ENCODE results near the gene ABI2. TPM values are rescaled to one million over a fixed set of nuclear protein-coding genes. Genes with fewer than 3 reads are reported as not detected.
"Not testable (repeated sequence)": the region's sequence is repeated elsewhere in the genome, so short reads cannot be mapped to it uniquely, and the experiment has no call there.

The ABI2 gene
- total and polyA plus RNA-seq, 2 donors (not counting 1 experiment from before 2014, with no cell fraction given): 32.2 to 60.9 TPM

- H3K4me2 ChIP-seq (ENCODE audit: extremely low read depth, insufficient read depth, low read length): peak overlapping the region; percentile 5
- H2AFZ ChIP-seq (ENCODE audit: low read length): no peak overlapping the region
- TF ChIP-seq EZH2 (IDR thresholded peaks at IDR 0.05; ENCODE audit: low read length, missing control alignments) (no peak), CTCF (conservative IDR thresholded peaks at IDR 0.05 in 1 of 2, IDR thresholded peaks at IDR 0.05 in 1 of 2; ENCODE audit: low read depth in 1 of 2, low read length in 2 of 2) (no peak)
- no peaks in the 10 kb centered on the region for H3K36me3 ChIP-seq (ENCODE audit: control insufficient read depth, insufficient read depth, low read length)
- peak; percentile 39 to 91 for DNase-seq (ENCODE audit: low read depth in 2 of 2)
- H3K27me3 ChIP-seq (ENCODE audit: control insufficient read depth, insufficient read depth, low read length): no peaks in the 10 kb centered on the region
- peaks cover 58% of the 10 kb centered on the region for H3K79me2 ChIP-seq (ENCODE audit: control insufficient read depth, insufficient read depth, low read length)
- peaks cover 2% of the 10 kb centered on the region for H4K20me1 ChIP-seq (ENCODE audit: control insufficient read depth, extremely low read depth, insufficient read depth, low read length)
- H3K27ac ChIP-seq (ENCODE audit: insufficient read depth, low read length): no peak overlapping the region
- H3K4me3 ChIP-seq (replicated peaks in 1 of 4; ENCODE audit: control extremely low read depth in 1 of 4, insufficient read depth in 1 of 4, low read depth in 3 of 4, low read length in 4 of 4): no peak overlapping the region
- no peak overlapping the region for H3K9ac ChIP-seq (ENCODE audit: insufficient read depth, low read length)
- peaks cover 10% of the 10 kb centered on the region for H3K4me1 ChIP-seq (ENCODE audit: control insufficient read depth, extremely low read depth, insufficient read depth, low read length)
- H3K9me3 ChIP-seq (ENCODE audit: control insufficient read depth, insufficient read depth, low read depth, low read length): no peaks in the 10 kb centered on the region
Measured at GRCh38 chr2:203340791-203341487, 12.7 kb downstream of the ABI2 start.

GRCh38 chr2:203341741-203342310 lies 13.6 kb downstream of the ABI2 start:
- H2AFZ ChIP-seq (ENCODE audit: low read length): no peak overlapping the region
- H3K9me3 ChIP-seq (ENCODE audit: control insufficient read depth, insufficient read depth, low read depth, low read length): no peaks in the 10 kb centered on the region
- H3K27ac ChIP-seq (ENCODE audit: insufficient read depth, low read length): peak overlapping the region; percentile 10
- H3K27me3 ChIP-seq (ENCODE audit: control insufficient read depth, insufficient read depth, low read length): no peaks in the 10 kb centered on the region
- DNase-seq (ENCODE audit: low read depth in 2 of 2): peak; percentile 8 to 33
- no peak for TF ChIP-seq CTCF (conservative IDR thresholded peaks at IDR 0.05 in 1 of 2, IDR thresholded peaks at IDR 0.05 in 1 of 2; ENCODE audit: low read depth in 1 of 2, low read length in 2 of 2)
- TF ChIP-seq EZH2 (IDR thresholded peaks at IDR 0.05; ENCODE audit: low read length, missing control alignments): no peak
- peaks cover 2% of the 10 kb centered on the region for H4K20me1 ChIP-seq (ENCODE audit: control insufficient read depth, extremely low read depth, insufficient read depth, low read length)
- H3K4me3 ChIP-seq (replicated peaks in 1 of 4; ENCODE audit: control extremely low read depth in 1 of 4, insufficient read depth in 1 of 4, low read depth in 3 of 4, low read length in 4 of 4): no peak overlapping the region
- H3K36me3 ChIP-seq (ENCODE audit: control insufficient read depth, insufficient read depth, low read length): no peaks in the 10 kb centered on the region
- H3K4me1 ChIP-seq (ENCODE audit: control insufficient read depth, extremely low read depth, insufficient read depth, low read length): peaks cover 10% of the 10 kb centered on the region
- no peak overlapping the region for H3K9ac ChIP-seq (ENCODE audit: insufficient read depth, low read length)
- H3K4me2 ChIP-seq (ENCODE audit: extremely low read depth, insufficient read depth, low read length): no peak overlapping the region
- H3K79me2 ChIP-seq (ENCODE audit: control insufficient read depth, insufficient read depth, low read length): peaks cover 56% of the 10 kb centered on the region

- not testable (repeated sequence) for H4K20me1 ChIP-seq (ENCODE audit: control insufficient read depth, extremely low read depth, insufficient read depth, low read length); H3K9me3 ChIP-seq (ENCODE audit: control insufficient read depth, insufficient read depth, low read depth, low read length); DNase-seq (ENCODE audit: low read depth in 2 of 2); H3K9ac ChIP-seq (ENCODE audit: insufficient read depth, low read length); H3K27me3 ChIP-seq (ENCODE audit: control insufficient read depth, insufficient read depth, low read length); H3K4me1 ChIP-seq (ENCODE audit: control insufficient read depth, extremely low read depth, insufficient read depth, low read length); H3K4me2 ChIP-seq (ENCODE audit: extremely low read depth, insufficient read depth, low read length); H3K4me3 ChIP-seq (replicated peaks in 1 of 4; ENCODE audit: control extremely low read depth in 1 of 4, insufficient read depth in 1 of 4, low read depth in 3 of 4, low read length in 4 of 4); H3K27ac ChIP-seq (ENCODE audit: insufficient read depth, low read length); H2AFZ ChIP-seq (ENCODE audit: low read length); H3K36me3 ChIP-seq (ENCODE audit: control insufficient read depth, insufficient read depth, low read length)
- peaks cover 55% of the 10 kb centered on the region for H3K79me2 ChIP-seq (ENCODE audit: control insufficient read depth, insufficient read depth, low read length)
Measured at GRCh38 chr2:203342374-203342773, 14.2 kb downstream of the ABI2 start.

Data from fibroblast of lung (primary cell).